ENCODE data around the gene DENND4A.
"Not testable (repeated sequence)": the region's sequence is repeated elsewhere in the genome, so short reads cannot be mapped to it uniquely, and the experiment has no call there.

The DENND4A gene

GRCh38 chr15:65822316-65822715 is 30.2 kb upstream of the DENND4A start:
- H3K27me3 ChIP-seq (replicated peaks; ENCODE audit: control insufficient read depth, insufficient read depth, low read length) = no peaks in the 10 kb centered on the region

GRCh38 chr15:65821070-65821469 is 29.0 kb upstream of the DENND4A start:
- TF ChIP-seq CTCF (IDR thresholded peaks at IDR 0.05; ENCODE audit: insufficient read depth, low read length, poor library complexity, severe bottlenecking) = no peak
- no peak overlapping the region for H3K4me3 ChIP-seq (replicated peaks; ENCODE audit: low read depth, low read length)
- no peak for DNase-seq (ENCODE audit: extremely low read depth, insufficient read length)
- no peaks in the 10 kb centered on the region for H3K36me3 ChIP-seq (ENCODE audit: control insufficient read depth, insufficient read depth, low read length)
- H3K27me3 ChIP-seq (replicated peaks; ENCODE audit: control insufficient read depth, insufficient read depth, low read length) = no peaks in the 10 kb centered on the region

More at GRCh38 chr15:65822316-65822715, 30.2 kb upstream of the DENND4A start:
- Histone ChIP-seq H3K36me3 (ENCODE audit: control insufficient read depth, insufficient read depth, low read length) (no peaks in the 10 kb centered on the region), H3K4me3 (replicated peaks; ENCODE audit: low read depth, low read length) (no peak overlapping the region)
- DNase-seq (ENCODE audit: extremely low read depth, insufficient read length) = no peak
- no peak for TF ChIP-seq CTCF (IDR thresholded peaks at IDR 0.05; ENCODE audit: insufficient read depth, low read length, poor library complexity, severe bottlenecking)

- no peak overlapping the region for H3K4me3 ChIP-seq (replicated peaks; ENCODE audit: low read depth, low read length)
- DNase-seq (ENCODE audit: extremely low read depth, insufficient read length) = no peak
- H3K27me3 ChIP-seq (replicated peaks; ENCODE audit: control insufficient read depth, insufficient read depth, low read length) = no peaks in the 10 kb centered on the region
- H3K36me3 ChIP-seq (ENCODE audit: control insufficient read depth, insufficient read depth, low read length) = no peaks in the 10 kb centered on the region
- no peak for TF ChIP-seq CTCF (IDR thresholded peaks at IDR 0.05; ENCODE audit: insufficient read depth, low read length, poor library complexity, severe bottlenecking)
Observed at GRCh38 chr15:65819563-65819960, 27.5 kb upstream of the DENND4A start.

- no peak for TF ChIP-seq CTCF (IDR thresholded peaks at IDR 0.05; ENCODE audit: insufficient read depth, low read length, poor library complexity, severe bottlenecking)
- peak; percentile 83 for DNase-seq (ENCODE audit: extremely low read depth, insufficient read length)
- Histone ChIP-seq H3K36me3 (ENCODE audit: control insufficient read depth, insufficient read depth, low read length) (no peaks in the 10 kb centered on the region), H3K4me3 (replicated peaks; ENCODE audit: low read depth, low read length) (no peak overlapping the region), H3K27me3 (replicated peaks; ENCODE audit: control insufficient read depth, insufficient read depth, low read length) (no peaks in the 10 kb centered on the region)
Observed at GRCh38 chr15:65818927-65819562, 27.0 kb upstream of the DENND4A start.

- H3K4me3 ChIP-seq (replicated peaks; ENCODE audit: low read depth, low read length) = no peak overlapping the region
- no peaks in the 10 kb centered on the region for H3K36me3 ChIP-seq (ENCODE audit: control insufficient read depth, insufficient read depth, low read length)
- no peak for TF ChIP-seq CTCF (IDR thresholded peaks at IDR 0.05; ENCODE audit: insufficient read depth, low read length, poor library complexity, severe bottlenecking)
- no peak for DNase-seq (ENCODE audit: extremely low read depth, insufficient read length)
- no peaks in the 10 kb centered on the region for H3K27me3 ChIP-seq (replicated peaks; ENCODE audit: control insufficient read depth, insufficient read depth, low read length)
Observed at GRCh38 chr15:65816441-65816840, 24.3 kb upstream of the DENND4A start.

GRCh38 chr15:65816008-65816407 is 23.9 kb upstream of the DENND4A start:
- H3K4me3 ChIP-seq (replicated peaks; ENCODE audit: low read depth, low read length); H3K36me3 ChIP-seq (ENCODE audit: control insufficient read depth, insufficient read depth, low read length); H3K27me3 ChIP-seq (replicated peaks; ENCODE audit: control insufficient read depth, insufficient read depth, low read length); DNase-seq (ENCODE audit: extremely low read depth, insufficient read length): not testable (repeated sequence)

- H3K36me3 ChIP-seq (ENCODE audit: control insufficient read depth, insufficient read depth, low read length); H3K27me3 ChIP-seq (replicated peaks; ENCODE audit: control insufficient read depth, insufficient read depth, low read length); H3K4me3 ChIP-seq (replicated peaks; ENCODE audit: low read depth, low read length): not testable (repeated sequence)
- DNase-seq (ENCODE audit: extremely low read depth, insufficient read length) = peak; percentile 56
Observed at GRCh38 chr15:65814271-65814670, 22.2 kb upstream of the DENND4A start.
